Neural cell (in vitro differentiated cells): ENCODE data around the gene KDM4C. TPM values are rescaled to one million over a fixed set of nuclear protein-coding genes. Genes with fewer than 3 reads are reported as not detected.

Source experiments
- H2AFZ ChIP-seq: fragments of 200-600, 300-800 bp; sonication (generic), shearing (Covaris generic); 2 replicates; pipeline ENCODE4 v1.6.0; 2014; ENCODE audit warnings: low read depth, mild to moderate bottlenecking, antibody characterized with exemption, low read length, moderate library complexity
- H3F3A ChIP-seq: fragments of 200-600 bp; shearing (Covaris generic); 2 replicates; pipeline ENCODE4 v1.6.1; 2016; ENCODE audit warnings: mild to moderate bottlenecking, moderate library complexity, mixed read lengths, antibody characterized with exemption, low read length; ENCODE audit not compliant: insufficient read depth, poor library complexity, severe bottlenecking
- H3K27ac ChIP-seq: fragments of 200-600, 300-800 bp; sonication (generic), shearing (Covaris generic); 2 replicates; pipeline ENCODE4 v1.5.1; 2014; ENCODE audit warnings: mild to moderate bottlenecking, low read length, moderate library complexity
- H3K27me3 ChIP-seq: fragments of 300-800, 200-600 bp; sonication (generic), shearing (Covaris generic); 2 replicates; pipeline ENCODE4 v1.6.0; 2014; ENCODE audit warnings: mild to moderate bottlenecking, low read depth, low read length, moderate library complexity; ENCODE audit not compliant: insufficient read depth
- H3K36me3 ChIP-seq: fragments of 300-800, 200-600 bp; sonication (generic), shearing (Covaris generic); 2 replicates; pipeline ENCODE4 v1.5.1; 2014; ENCODE audit warnings: mild to moderate bottlenecking, antibody characterized with exemption, low read length, moderate library complexity; ENCODE audit not compliant: insufficient read depth
- H3K4me2 ChIP-seq: fragments of 300-800, 200-600 bp; sonication (generic), shearing (Covaris generic); 2 replicates; pipeline ENCODE4 v1.6.0; 2014; ENCODE audit warnings: mild to moderate bottlenecking, low read length
- H3K4me3 ChIP-seq: fragments of 300-800, 200-600 bp; sonication (generic), shearing (Covaris generic); 2 replicates; pipeline ENCODE4 v1.5.1; 2014; ENCODE audit warnings: mild to moderate bottlenecking, low read length, moderate library complexity
- H3K79me2 ChIP-seq: fragments of 200-600 bp; shearing (Covaris generic); replicated peaks from 2 replicates; pipeline ENCODE4 v1.6.0; 2014; ENCODE audit warnings: mild to moderate bottlenecking, low read length, moderate library complexity; ENCODE audit not compliant: insufficient read depth
- H3K9ac ChIP-seq: fragments of 300-800, 200-600 bp; sonication (generic), shearing (Covaris generic); 2 replicates; pipeline ENCODE4 v1.6.1; 2016; ENCODE audit warnings: mild to moderate bottlenecking, low read length, mixed read lengths
- H3K9me2 ChIP-seq: fragments of 200-600 bp; shearing (Covaris generic); 2 replicates; pipeline ENCODE4 v1.6.1; 2016; ENCODE audit warnings: mild to moderate bottlenecking, low read length, mixed read lengths; ENCODE audit not compliant: insufficient read depth
- H3K9me3 ChIP-seq: fragments of 200-600, 300-800 bp; sonication (generic), shearing (Covaris generic); 2 replicates; pipeline ENCODE4 v1.6.1; 2016; ENCODE audit warnings: mild to moderate bottlenecking, mixed run types, low read length, moderate library complexity, mixed read lengths
- H4K20me1 ChIP-seq: fragments of 200-600 bp; shearing (Covaris generic); 2 replicates; pipeline ENCODE4 v1.6.1; 2016; ENCODE audit warnings: mild to moderate bottlenecking, mixed run types; ENCODE audit not compliant: insufficient read depth
- EP300 ChIP-seq: fragments of 450-650 bp; conservative IDR thresholded peaks from 2 replicates; pipeline ENCODE4 v1.6.1; 2014; ENCODE audit warnings: antibody characterized with exemption, mild to moderate bottlenecking, moderate library complexity; ENCODE audit not compliant: poor library complexity, severe bottlenecking
- EZH2 ChIP-seq: fragments of 200-600, 300-800 bp; shearing (Covaris generic), sonication (generic); IDR thresholded peaks from 2 replicates; pipeline ENCODE4 v1.6.1; 2014; ENCODE audit warnings: antibody characterized with exemption, low read length, borderline replicate concordance, mild to moderate bottlenecking; ENCODE audit not compliant: insufficient read depth, poor library complexity, severe bottlenecking
- MXI1 ChIP-seq: fragments of 450-650 bp; conservative IDR thresholded peaks from 2 replicates; pipeline ENCODE4 v1.6.1; 2014; ENCODE audit warnings: antibody characterized with exemption, mild to moderate bottlenecking; ENCODE audit not compliant: poor library complexity, severe bottlenecking
- POLR2AphosphoS5 ChIP-seq: IDR thresholded peaks from 2 replicates; pipeline ENCODE4 v1.6.1; 2012
- RAD21 ChIP-seq: fragments of 450-650 bp; conservative IDR thresholded peaks from 2 replicates; pipeline ENCODE4 v1.6.1; 2014; ENCODE audit warnings: antibody characterized with exemption, mild to moderate bottlenecking, moderate library complexity
- SMC3 ChIP-seq: fragments of 450-650 bp; conservative IDR thresholded peaks from 2 replicates; pipeline ENCODE4 v1.6.1; 2014; ENCODE audit warnings: antibody characterized with exemption, mild to moderate bottlenecking, moderate library complexity; ENCODE audit not compliant: poor library complexity
- TAF1 ChIP-seq: IDR thresholded peaks from 2 replicates; pipeline ENCODE4 v1.6.1; 2012; ENCODE audit warnings: low read depth
- polyA plus RNA-seq: library from polyadenylated mRNA; depleted of rRNA; stranded (reverse); fragments of >200 nt; gene quantifications from 2 replicates; pipeline ENCODE4 v1.2.3, GENCODE V29; 2014
- TF ChIP-seq, protein P1 (sequence below): IDR thresholded peaks from 2 replicates; pipeline ENCODE4 v1.6.1; 2012; ENCODE audit warnings: borderline replicate concordance
- TF ChIP-seq, protein P2 (sequence below): fragments of 450-650 bp; IDR thresholded peaks from 2 replicates; pipeline ENCODE4 v1.5.1; 2014; ENCODE audit warnings: antibody characterized with exemption, mild to moderate bottlenecking, moderate library complexity; ENCODE audit not compliant: poor library complexity, severe bottlenecking

The KDM4C gene
- polyA plus RNA-seq, 1 donor from 2014 or later: 21.1 TPM

DNA sequence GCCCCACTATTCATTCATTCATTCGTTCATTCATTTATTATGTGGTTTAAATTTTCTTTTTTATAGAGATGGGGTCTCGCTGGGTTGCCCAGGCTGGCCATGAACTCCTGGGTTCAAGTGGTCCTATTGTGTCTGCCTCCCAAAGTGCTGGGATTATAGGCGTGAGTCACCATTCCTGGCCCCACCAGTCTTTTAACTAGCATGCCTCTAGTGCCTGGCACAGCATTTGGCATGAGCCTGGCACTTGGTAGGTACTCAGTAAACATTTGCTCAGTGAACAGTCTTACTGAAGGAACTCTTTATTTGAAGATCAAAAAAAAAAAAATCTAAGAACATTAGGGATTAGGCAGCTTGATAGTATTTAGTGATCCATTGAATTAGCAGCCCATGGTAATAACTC is 98.1 kb downstream of the KDM4C start (continued):
- TF ChIP-seq, protein P1, sequence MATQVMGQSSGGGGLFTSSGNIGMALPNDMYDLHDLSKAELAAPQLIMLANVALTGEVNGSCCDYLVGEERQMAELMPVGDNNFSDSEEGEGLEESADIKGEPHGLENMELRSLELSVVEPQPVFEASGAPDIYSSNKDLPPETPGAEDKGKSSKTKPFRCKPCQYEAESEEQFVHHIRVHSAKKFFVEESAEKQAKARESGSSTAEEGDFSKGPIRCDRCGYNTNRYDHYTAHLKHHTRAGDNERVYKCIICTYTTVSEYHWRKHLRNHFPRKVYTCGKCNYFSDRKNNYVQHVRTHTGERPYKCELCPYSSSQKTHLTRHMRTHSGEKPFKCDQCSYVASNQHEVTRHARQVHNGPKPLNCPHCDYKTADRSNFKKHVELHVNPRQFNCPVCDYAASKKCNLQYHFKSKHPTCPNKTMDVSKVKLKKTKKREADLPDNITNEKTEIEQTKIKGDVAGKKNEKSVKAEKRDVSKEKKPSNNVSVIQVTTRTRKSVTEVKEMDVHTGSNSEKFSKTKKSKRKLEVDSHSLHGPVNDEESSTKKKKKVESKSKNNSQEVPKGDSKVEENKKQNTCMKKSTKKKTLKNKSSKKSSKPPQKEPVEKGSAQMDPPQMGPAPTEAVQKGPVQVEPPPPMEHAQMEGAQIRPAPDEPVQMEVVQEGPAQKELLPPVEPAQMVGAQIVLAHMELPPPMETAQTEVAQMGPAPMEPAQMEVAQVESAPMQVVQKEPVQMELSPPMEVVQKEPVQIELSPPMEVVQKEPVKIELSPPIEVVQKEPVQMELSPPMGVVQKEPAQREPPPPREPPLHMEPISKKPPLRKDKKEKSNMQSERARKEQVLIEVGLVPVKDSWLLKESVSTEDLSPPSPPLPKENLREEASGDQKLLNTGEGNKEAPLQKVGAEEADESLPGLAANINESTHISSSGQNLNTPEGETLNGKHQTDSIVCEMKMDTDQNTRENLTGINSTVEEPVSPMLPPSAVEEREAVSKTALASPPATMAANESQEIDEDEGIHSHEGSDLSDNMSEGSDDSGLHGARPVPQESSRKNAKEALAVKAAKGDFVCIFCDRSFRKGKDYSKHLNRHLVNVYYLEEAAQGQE: no peak
- no peak for TF ChIP-seq EP300

DNA sequence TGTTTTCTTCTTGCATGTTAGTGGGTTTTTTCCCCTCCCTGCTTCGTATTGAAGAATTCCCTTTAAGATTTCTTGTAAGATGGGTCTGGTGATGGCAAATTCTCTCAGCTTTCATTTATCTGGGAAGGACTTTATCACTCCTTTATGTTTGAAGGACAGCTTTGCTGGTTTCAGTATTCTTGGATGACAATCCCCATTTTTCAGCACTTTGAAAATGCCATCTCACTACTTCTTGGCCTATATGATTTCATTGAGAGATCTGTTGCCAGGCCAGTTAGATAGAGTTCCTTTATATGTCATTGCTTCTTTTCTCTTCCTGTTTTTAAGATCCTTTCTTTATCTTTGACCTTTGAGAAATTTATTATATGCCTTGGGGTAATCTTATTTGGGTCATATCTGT is 106.3 kb downstream of the KDM4C start:
- Histone ChIP-seq H4K20me1 (no peaks in the 10 kb centered on the region), H3K9me2 (no peaks in the 10 kb centered on the region), H3K27ac (no peak overlapping the region), H3K4me3 (no peak overlapping the region), H3K9ac (no peak overlapping the region), H3K36me3 (no peaks in the 10 kb centered on the region), H3K4me2 (no peak overlapping the region), H3K79me2 (no peaks in the 10 kb centered on the region), H3K9me3 (peaks cover 4% of the 10 kb centered on the region), H3K27me3 (no peaks in the 10 kb centered on the region), H3F3A (no peaks in the 10 kb centered on the region), H2AFZ (no peak overlapping the region)
- TF ChIP-seq EP300 (no peak), TAF1 (no peak), POLR2AphosphoS5 (no peak), EZH2 (no peak), SMC3 (no peak), MXI1 (no peak), RAD21 (no peak)
- TF ChIP-seq, protein P2, sequence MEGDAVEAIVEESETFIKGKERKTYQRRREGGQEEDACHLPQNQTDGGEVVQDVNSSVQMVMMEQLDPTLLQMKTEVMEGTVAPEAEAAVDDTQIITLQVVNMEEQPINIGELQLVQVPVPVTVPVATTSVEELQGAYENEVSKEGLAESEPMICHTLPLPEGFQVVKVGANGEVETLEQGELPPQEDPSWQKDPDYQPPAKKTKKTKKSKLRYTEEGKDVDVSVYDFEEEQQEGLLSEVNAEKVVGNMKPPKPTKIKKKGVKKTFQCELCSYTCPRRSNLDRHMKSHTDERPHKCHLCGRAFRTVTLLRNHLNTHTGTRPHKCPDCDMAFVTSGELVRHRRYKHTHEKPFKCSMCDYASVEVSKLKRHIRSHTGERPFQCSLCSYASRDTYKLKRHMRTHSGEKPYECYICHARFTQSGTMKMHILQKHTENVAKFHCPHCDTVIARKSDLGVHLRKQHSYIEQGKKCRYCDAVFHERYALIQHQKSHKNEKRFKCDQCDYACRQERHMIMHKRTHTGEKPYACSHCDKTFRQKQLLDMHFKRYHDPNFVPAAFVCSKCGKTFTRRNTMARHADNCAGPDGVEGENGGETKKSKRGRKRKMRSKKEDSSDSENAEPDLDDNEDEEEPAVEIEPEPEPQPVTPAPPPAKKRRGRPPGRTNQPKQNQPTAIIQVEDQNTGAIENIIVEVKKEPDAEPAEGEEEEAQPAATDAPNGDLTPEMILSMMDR: no peak
- TF ChIP-seq, protein P1: no peak
